Natural killer cell (primary cell): Measurements from ENCODE around the gene ADGRG7. TPM values are rescaled to one million over a fixed set of nuclear protein-coding genes. Genes with fewer than 3 reads are reported as not detected.

Experiments
- ATAC-seq, 3 donors: fragments of 150-1000 bp in 2 of 3; fragments of 200-7000 bp in 1 of 3; cut with Tn5 transposase; 1 replicate in 1 of 3; 2 replicates in 2 of 3; pipeline ENCODE4 v1.10.0; 2021; ENCODE audit warnings: mild to moderate bottlenecking in 2 of 3, moderate library complexity in 2 of 3
- DNase-seq, 2 donors: peaks; one replicate each; pipeline versions ENCODE4 v3.0.0 to v3.0.0-alpha.2; 2013 to 2021; ENCODE audit warnings: mixed read lengths in 1 of 2
- H3K27ac ChIP-seq: one replicate; pipeline ENCODE4 v1.5.1; 2013; ENCODE audit warnings: mild to moderate bottlenecking, low read length
- H3K27me3 ChIP-seq: one replicate; pipeline ENCODE4 v1.6.1; 2013; ENCODE audit warnings: low read length; ENCODE audit not compliant: control insufficient read depth, insufficient read depth
- H3K36me3 ChIP-seq: one replicate; pipeline ENCODE4 v1.6.1; 2013; ENCODE audit warnings: low read length; ENCODE audit not compliant: control insufficient read depth, insufficient read depth
- H3K4me1 ChIP-seq: one replicate; pipeline ENCODE4 v1.6.1; 2013; ENCODE audit warnings: low read length; ENCODE audit not compliant: control insufficient read depth, insufficient read depth
- H3K4me3 ChIP-seq: one replicate; pipeline ENCODE4 v1.5.1; 2013; ENCODE audit warnings: low read length
- H3K9me3 ChIP-seq: one replicate; pipeline ENCODE4 v1.6.1; 2013; ENCODE audit warnings: low read length; ENCODE audit not compliant: control insufficient read depth, insufficient read depth
- H3K27ac Mint-ChIP-seq, 2 donors: one replicate each; pipeline ENCODE4 v1.8.0; 2022; ENCODE audit warnings: mild to moderate bottlenecking in 2 of 2, mixed read lengths in 2 of 2, moderate library complexity in 1 of 2
- H3K27me3 Mint-ChIP-seq, 2 donors: one replicate each; pipeline ENCODE4 v1.8.0; 2022; ENCODE audit warnings: low read depth in 2 of 2, mixed read lengths in 2 of 2
- H3K36me3 Mint-ChIP-seq: one replicate; pipeline ENCODE4 v1.8.0; 2022; ENCODE audit warnings: mixed read lengths
- H3K4me1 Mint-ChIP-seq, 2 donors: one replicate each; pipeline ENCODE4 v1.8.0; 2022; ENCODE audit warnings: mixed read lengths in 2 of 2
- H3K4me3 Mint-ChIP-seq: one replicate; pipeline ENCODE4 v1.8.0; 2022; ENCODE audit warnings: mild to moderate bottlenecking, moderate library complexity, mixed read lengths
- H3K9me3 Mint-ChIP-seq, 2 donors: one replicate each; pipeline ENCODE4 v1.8.0; 2022; ENCODE audit warnings: mixed read lengths in 2 of 2
- CTCF ChIP-seq: fragments of 200-600 bp; IDR thresholded peaks from one replicate; pipeline ENCODE4 v1.8.0; 2022; ENCODE audit warnings: antibody characterized with exemption
- whole genome bisulfite sequencing: methylation state at CpG from one replicate; pipeline ENCODE4 v1.1.7; 2013; ENCODE audit warnings: missing lambda C conversion rate; ENCODE audit not compliant: insufficient coverage; 5-methylcytosine and 5-hydroxymethylcytosine counted together
- intact Hi-C: fragments of 100-400 bp; cut with micrococcal nuclease; formaldehyde crosslinking; loops from one replicate; pipeline ENCODE4 v1.14.2; 2022
- total RNA-seq, 4 donors: library from RNA; stranded (reverse); fragments of 120-200 nt in 1 of 4; gene quantifications; one replicate each; pipeline versions ENCODE4 v1.2.3 to v1.2.4, GENCODE V29; 2013 to 2022

The ADGRG7 gene
- total RNA-seq, 3 donors from 2014 or later (not counting 1 experiment from before 2014, with no cell fraction given), result not detected

- Mint-ChIP-seq H3K27me3 (peaks cover 6 to 21% of the 10 kb centered on the region in 2 donors), H3K4me3 (no peak overlapping the region), H3K36me3 (no peaks in the 10 kb centered on the region), H3K27ac (no peak overlapping the region), H3K4me1 (peaks cover 6 to 9% of the 10 kb centered on the region in 2 donors), H3K9me3 (no peaks in the 10 kb centered on the region)
- Histone ChIP-seq H3K9me3 (no peaks in the 10 kb centered on the region), H3K27ac (no peak overlapping the region), H3K4me1 (peaks cover 3% of the 10 kb centered on the region), H3K36me3 (no peaks in the 10 kb centered on the region), H3K4me3 (no peak overlapping the region), H3K27me3 (peaks cover 2% of the 10 kb centered on the region)
- no CpG with 5 or more reads among the region's 3 CpGs for WGBS
- ATAC-seq (no peak), DNase-seq (no peak)
- intact Hi-C loops, result no loop called here
- TF ChIP-seq CTCF, result no peak
Measured at GRCh38 chr3:100611221-100611620, 1.8 kb downstream of the ADGRG7 start.

- Histone ChIP-seq H3K27me3 (peaks cover 2% of the 10 kb centered on the region), H3K4me3 (no peak overlapping the region), H3K27ac (no peak overlapping the region), H3K4me1 (peaks cover 3% of the 10 kb centered on the region), H3K9me3 (no peaks in the 10 kb centered on the region), H3K36me3 (no peaks in the 10 kb centered on the region)
- Mint-ChIP-seq H3K4me3 (no peak overlapping the region), H3K36me3 (no peaks in the 10 kb centered on the region), H3K4me1 (peaks cover 6 to 9% of the 10 kb centered on the region in 2 donors), H3K27ac (no peak overlapping the region), H3K9me3 (peaks cover 0 to under 1% of the 10 kb centered on the region in 2 donors), H3K27me3 (peaks cover 7 to 23% of the 10 kb centered on the region in 2 donors)
- ATAC-seq (no peak), DNase-seq (no peak)
- intact Hi-C loops, result no loop called here
- no peak for TF ChIP-seq CTCF
- WGBS, result 82% methylated on average over 4 of the region's 4 CpGs
Measured at GRCh38 chr3:100613721-100614390, 4.5 kb downstream of the ADGRG7 start.

GRCh38 chr3:100614941-100615340, 5.5 kb downstream of the ADGRG7 start:
- H3K27me3 ChIP-seq, result peaks cover 2% of the 10 kb centered on the region
- no peaks in the 10 kb centered on the region for H3K4me1 ChIP-seq
- H3K36me3 ChIP-seq, result no peaks in the 10 kb centered on the region
- Mint-ChIP-seq H3K4me1 (no peaks in the 10 kb centered on the region), H3K27me3 (peaks cover 11 to 25% of the 10 kb centered on the region in 2 donors), H3K27ac (no peak overlapping the region), H3K4me3 (no peak overlapping the region), H3K36me3 (no peaks in the 10 kb centered on the region), H3K9me3 (peaks cover 0 to 2% of the 10 kb centered on the region in 2 donors)
- ATAC-seq (no peak), DNase-seq (no peak)
- no peak for TF ChIP-seq CTCF
- intact Hi-C loops, result no loop called here
- H3K9me3 ChIP-seq, result no peaks in the 10 kb centered on the region
- no peak overlapping the region for H3K4me3 ChIP-seq
- H3K27ac ChIP-seq, result no peak overlapping the region

GRCh38 chr3:100615684-100616083, 6.3 kb downstream of the ADGRG7 start:
- no peak for DNase-seq
- no peaks in the 10 kb centered on the region for H3K4me1 ChIP-seq
- Mint-ChIP-seq H3K27me3 (peaks cover 8 to 17% of the 10 kb centered on the region in 2 donors), H3K27ac (no peak overlapping the region), H3K4me3 (no peak overlapping the region), H3K36me3 (no peaks in the 10 kb centered on the region), H3K9me3 (peaks cover 0 to 2% of the 10 kb centered on the region in 2 donors), H3K4me1 (no peaks in the 10 kb centered on the region)
- no peak overlapping the region for H3K27ac ChIP-seq
- TF ChIP-seq CTCF, result no peak
- intact Hi-C loops, result no loop called here
- H3K4me3 ChIP-seq, result no peak overlapping the region
- no peaks in the 10 kb centered on the region for H3K36me3 ChIP-seq
- no peak for ATAC-seq
- H3K27me3 ChIP-seq, result peaks cover 2% of the 10 kb centered on the region
- no peaks in the 10 kb centered on the region for H3K9me3 ChIP-seq
